Common myeloid progenitor, CD34-positive (primary cell): Measurements from ENCODE around the gene MGMT.

Experiments used
- CTCF ChIA-PET: fragments of 350-600 bp; sonication (Branson Sonifier 250); formaldehyde crosslinking; loops from one replicate; lab custom pipeline; 2021; ENCODE audit warnings: antibody characterized with exemption; lab: Charles Lee
- POLR2A ChIA-PET: fragments of 350-600 bp; sonication (Branson Sonifier 250); formaldehyde crosslinking; loops from one replicate; lab custom pipeline; 2021; ENCODE audit warnings: antibody characterized with exemption; lab: Charles Lee
- DNase-seq, 3 donors: peaks; one replicate each; pipeline versions ENCODE4 v3.0.0 to v3.0.0-alpha.2; 2013
- H3K27ac ChIP-seq, 2 experiments: 1 replicate in 1 of 2; 2 replicates in 1 of 2; pipeline ENCODE4 v1.7.0; 2013; ENCODE audit warnings: inconsistent platforms in 2 of 2, low read length in 2 of 2, mild to moderate bottlenecking in 2 of 2, low read depth in 1 of 2, moderate library complexity in 1 of 2; ENCODE audit not compliant: severe bottlenecking in 2 of 2, insufficient read depth in 1 of 2, poor library complexity in 1 of 2
- H3K27me3 ChIP-seq, 5 experiments: replicated peaks in 2 of 5; 1 replicate in 3 of 5; 2 replicates in 2 of 5; pipeline versions ENCODE4 v1.6.1 to v1.7.0; 2013; ENCODE audit warnings: low read length in 4 of 5, mild to moderate bottlenecking in 2 of 5, moderate library complexity in 2 of 5, inconsistent platforms in 1 of 5; ENCODE audit not compliant: insufficient read depth in 5 of 5, control insufficient read depth in 4 of 5
- H3K36me3 ChIP-seq, 4 experiments: 1 replicate in 2 of 4; 2 replicates in 2 of 4; pipeline versions ENCODE4 v1.6.1 to v1.7.0; 2013; ENCODE audit warnings: low read length in 3 of 4, control low read depth in 1 of 4, mild to moderate bottlenecking in 1 of 4; ENCODE audit not compliant: control insufficient read depth in 4 of 4, insufficient read depth in 4 of 4
- H3K4me1 ChIP-seq, 4 experiments: 1 replicate in 3 of 4; 2 replicates in 1 of 4; pipeline versions ENCODE4 v1.6.1 to v1.7.1; 2013; ENCODE audit warnings: low read length in 3 of 4, mild to moderate bottlenecking in 3 of 4, control low read depth in 1 of 4, inconsistent platforms in 1 of 4, moderate library complexity in 1 of 4; ENCODE audit not compliant: control insufficient read depth in 4 of 4, insufficient read depth in 4 of 4; ENCODE audit errors: control extremely low read depth in 1 of 4
- H3K4me3 ChIP-seq, 7 experiments: 1 replicate in 4 of 7; 2 replicates in 3 of 7; pipeline versions ENCODE4 v1.5.1 to v1.7.0; 2013; ENCODE audit warnings: mild to moderate bottlenecking in 7 of 7, low read length in 6 of 7, moderate library complexity in 6 of 7, inconsistent platforms in 2 of 7, low read depth in 2 of 7, control low read depth in 1 of 7; ENCODE audit not compliant: insufficient read depth in 4 of 7, control insufficient read depth in 1 of 7; ENCODE audit errors: extremely low read depth in 1 of 7
- H3K9me3 ChIP-seq, 5 experiments: 1 replicate in 4 of 5; 2 replicates in 1 of 5; pipeline versions ENCODE4 v1.6.1 to v1.7.1; 2013; ENCODE audit warnings: low read length in 4 of 5, mild to moderate bottlenecking in 2 of 5, inconsistent platforms in 1 of 5, low read depth in 1 of 5, moderate library complexity in 1 of 5; ENCODE audit not compliant: control insufficient read depth in 4 of 5, insufficient read depth in 2 of 5; ENCODE audit errors: control extremely low read depth in 1 of 5
- WGBS: methylation state at CpG from one replicate; pipeline ENCODE4 v1.1.5; 2013; ENCODE audit not compliant: insufficient coverage; 5-methylcytosine and 5-hydroxymethylcytosine counted together

Gene MGMT

DNA sequence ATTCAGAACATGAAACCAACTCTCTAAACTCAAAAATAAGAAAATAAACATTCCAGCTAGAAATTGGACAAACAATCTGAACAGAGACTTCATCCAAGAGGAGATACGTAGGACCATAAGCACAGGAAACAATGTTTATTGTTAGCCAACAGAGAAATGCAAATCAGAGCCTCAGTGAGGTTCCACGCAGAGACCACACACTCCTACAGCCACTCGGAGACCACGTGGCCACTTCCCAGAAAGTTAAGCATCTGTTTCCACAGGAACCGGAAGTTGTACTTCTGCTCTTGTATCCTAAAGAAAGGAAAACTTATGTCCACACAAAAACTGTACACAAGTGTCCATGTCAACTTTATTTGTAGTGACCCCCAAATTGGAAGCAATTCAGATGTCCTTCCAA is 214.8 kb downstream of the MGMT start:
- DNase-seq = no peak

DNA sequence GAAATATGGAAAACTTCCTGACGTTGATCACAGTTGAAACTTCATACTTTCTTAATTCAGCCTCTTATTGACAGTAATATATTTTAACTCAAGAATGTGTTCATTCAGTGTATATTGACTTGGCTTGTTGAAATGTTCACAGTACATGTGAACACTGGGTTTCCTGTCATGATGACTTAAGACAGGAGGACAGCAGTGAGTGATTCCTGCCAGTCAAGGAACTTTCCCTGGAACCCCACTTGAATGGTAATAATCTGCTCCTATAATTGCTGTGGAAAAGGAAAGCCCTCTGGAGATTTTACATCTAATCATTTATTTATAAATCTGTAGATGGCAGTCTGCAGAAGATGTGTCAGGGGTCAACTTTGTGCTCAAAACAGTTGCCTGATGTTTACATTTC is 216.5 kb downstream of the MGMT start:
- no peak for DNase-seq
- POLR2A ChIA-PET = no interaction called here
- WGBS = 80% methylated on average over 1 of the region's 1 CpG
- CTCF ChIA-PET = no interaction called here
- H3K4me3 ChIP-seq = no peak overlapping the region
- H3K27me3 ChIP-seq = no peaks in the 10 kb centered on the region
- H3K36me3 ChIP-seq = peaks cover 0 to 3% (median 0%) of the 10 kb centered on the region in 4 experiments
- H3K4me1 ChIP-seq = no peaks in the 10 kb centered on the region
- H3K9me3 ChIP-seq = peaks cover 0 to 6% (median 0%) of the 10 kb centered on the region in 5 experiments
- no peak overlapping the region for H3K27ac ChIP-seq

More for the DNA sequence above, 214.8 kb downstream of the MGMT start:
- ChIA-PET POLR2A (no interaction called here), CTCF (no interaction called here)
- Histone ChIP-seq H3K9me3 (peaks cover 0 to 6% (median 0%) of the 10 kb centered on the region in 5 experiments), H3K36me3 (peaks cover 0 to 3% (median 0%) of the 10 kb centered on the region in 4 experiments), H3K4me1 (no peaks in the 10 kb centered on the region), H3K4me3 (no peak overlapping the region), H3K27ac (no peak overlapping the region), H3K27me3 (no peaks in the 10 kb centered on the region)
- WGBS = 48% methylated on average over 5 of the region's 5 CpGs

DNA sequence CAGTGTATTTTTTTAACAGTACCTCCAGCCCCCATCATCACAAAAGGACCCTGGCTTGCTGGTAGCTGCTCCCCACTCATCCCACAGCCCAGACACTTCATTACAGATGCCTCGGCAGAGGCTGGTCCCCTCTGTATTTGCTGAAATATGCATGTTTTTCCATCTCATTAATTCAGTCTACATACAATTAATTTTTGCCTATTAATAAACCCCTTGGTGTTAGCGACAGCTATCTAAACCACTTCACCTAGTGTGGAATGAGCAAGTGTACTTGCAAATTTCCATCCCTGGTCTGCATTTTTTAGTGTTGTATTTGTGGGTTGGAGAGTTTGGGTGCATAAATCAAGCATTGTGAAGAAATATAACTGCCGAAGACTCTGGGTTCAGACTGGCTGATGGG is 216.9 kb downstream of the MGMT start:
- ChIA-PET POLR2A (no interaction called here), CTCF (no interaction called here)
- H3K9me3 ChIP-seq = peaks cover 0 to 6% (median 0%) of the 10 kb centered on the region in 5 experiments
- no peak for DNase-seq
- H3K27me3 ChIP-seq = no peaks in the 10 kb centered on the region
- no peaks in the 10 kb centered on the region for H3K4me1 ChIP-seq
- H3K4me3 ChIP-seq = no peak overlapping the region
- H3K27ac ChIP-seq = no peak overlapping the region
- 100% methylated on average over 1 of the region's 3 CpGs for WGBS
- peaks cover 0 to 3% (median 0%) of the 10 kb centered on the region in 4 experiments for H3K36me3 ChIP-seq

DNA sequence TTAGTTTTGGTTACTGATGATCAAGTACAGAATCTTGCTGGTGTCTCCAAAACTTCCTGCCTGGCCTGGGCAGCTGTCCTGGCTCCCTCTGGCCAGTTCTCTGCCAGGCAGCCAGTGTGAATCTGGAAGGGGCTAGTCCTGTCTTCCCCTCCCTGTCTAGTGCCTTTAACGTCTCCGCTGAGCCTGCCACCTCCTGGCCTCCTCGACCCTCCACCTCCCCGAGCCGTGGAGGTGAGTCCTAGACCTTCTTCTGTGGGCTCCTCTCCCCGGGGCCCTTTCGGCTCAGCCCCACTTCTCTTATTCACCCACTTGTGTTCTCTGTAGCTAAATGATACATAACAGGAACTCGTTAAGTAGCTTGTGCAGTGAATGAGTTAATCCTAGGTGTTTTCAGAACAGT is 218.2 kb downstream of the MGMT start:
- 95% methylated on average over 7 of the region's 8 CpGs for WGBS
- no peak for DNase-seq
- H3K36me3 ChIP-seq = peaks cover 0 to 3% (median 0%) of the 10 kb centered on the region in 4 experiments
- H3K27ac ChIP-seq = no peak overlapping the region
- H3K4me1 ChIP-seq = no peaks in the 10 kb centered on the region
- CTCF ChIA-PET = no interaction called here
- no peaks in the 10 kb centered on the region for H3K27me3 ChIP-seq
- POLR2A ChIA-PET = no interaction called here
- peaks cover 0 to 4% (median 0%) of the 10 kb centered on the region in 5 experiments for H3K9me3 ChIP-seq
- no peak overlapping the region for H3K4me3 ChIP-seq

DNA sequence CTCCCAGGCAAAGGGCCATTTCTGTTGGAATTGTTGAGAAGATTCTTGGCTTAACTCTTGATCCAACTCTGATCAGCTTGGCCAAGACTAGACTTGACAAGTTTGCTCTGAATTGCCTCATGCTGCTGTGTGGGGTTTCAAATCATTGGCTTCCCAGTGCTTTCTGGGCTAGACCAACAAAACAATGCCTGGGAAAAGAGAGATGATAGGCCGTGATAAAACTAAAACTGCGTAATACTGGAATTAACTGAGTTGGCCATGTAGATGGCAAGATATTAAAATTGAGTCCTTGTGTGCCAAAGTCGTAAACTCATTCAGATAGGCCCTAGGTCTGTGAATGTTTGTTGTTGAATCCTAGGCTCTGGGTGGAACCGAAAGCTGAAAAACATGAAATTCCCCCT is 222.6 kb downstream of the MGMT start:
- Histone ChIP-seq H3K27me3 (no peaks in the 10 kb centered on the region), H3K36me3 (no peaks in the 10 kb centered on the region), H3K27ac (no peak overlapping the region), H3K4me1 (no peaks in the 10 kb centered on the region), H3K4me3 (no peak overlapping the region), H3K9me3 (no peaks in the 10 kb centered on the region)
- ChIA-PET CTCF (no interaction called here), POLR2A (no interaction called here)
- WGBS = 97% methylated on average over 4 of the region's 4 CpGs
- no peak for DNase-seq

DNA sequence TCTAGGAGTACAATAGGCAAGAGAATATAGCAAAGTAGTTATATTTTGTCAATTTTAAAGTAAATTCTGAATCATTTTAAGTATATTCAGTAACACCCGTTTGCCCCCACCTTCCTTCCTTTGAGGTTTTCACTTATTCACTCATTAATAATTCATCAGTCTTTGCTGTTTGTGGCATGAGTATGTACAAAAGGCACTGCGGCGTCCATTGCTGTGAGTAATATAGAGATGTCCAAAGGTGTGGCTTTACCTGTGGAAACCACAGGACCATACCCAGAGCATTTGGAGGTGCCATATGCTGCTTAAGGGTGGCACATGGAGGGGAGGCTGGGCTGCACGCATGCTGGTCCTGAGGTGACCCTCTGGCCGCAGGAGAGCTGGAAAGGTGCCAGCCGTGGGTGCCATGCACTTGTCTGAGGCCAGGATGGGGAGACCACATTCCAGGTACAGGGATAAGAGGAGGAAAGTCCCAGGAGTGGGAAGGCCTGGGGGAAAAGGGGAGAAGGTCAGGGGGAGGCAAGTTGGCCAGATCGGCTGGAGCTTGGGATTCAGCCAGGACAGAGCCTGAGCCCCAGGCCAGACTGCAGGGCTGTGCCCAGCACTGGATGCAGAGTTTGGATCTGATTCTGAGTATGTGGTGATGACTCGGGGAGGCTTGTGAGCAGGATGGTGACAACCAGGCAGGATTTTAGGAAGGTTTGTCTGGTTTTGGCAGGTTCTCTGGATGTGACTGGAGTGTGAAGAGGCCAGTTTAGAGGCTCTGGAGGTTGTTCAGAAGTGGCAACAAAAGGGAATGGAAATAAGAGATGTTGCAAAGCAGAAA is 223.4 kb downstream of the MGMT start:
- Histone ChIP-seq H3K4me3 (no peak overlapping the region), H3K36me3 (no peaks in the 10 kb centered on the region), H3K4me1 (no peaks in the 10 kb centered on the region), H3K27ac (no peak overlapping the region), H3K9me3 (no peaks in the 10 kb centered on the region), H3K27me3 (no peaks in the 10 kb centered on the region)
- POLR2A ChIA-PET = no interaction called here
- CTCF ChIA-PET = no interaction called here
- no peak for DNase-seq
- WGBS = 99% methylated on average over 7 of the region's 8 CpGs

DNA sequence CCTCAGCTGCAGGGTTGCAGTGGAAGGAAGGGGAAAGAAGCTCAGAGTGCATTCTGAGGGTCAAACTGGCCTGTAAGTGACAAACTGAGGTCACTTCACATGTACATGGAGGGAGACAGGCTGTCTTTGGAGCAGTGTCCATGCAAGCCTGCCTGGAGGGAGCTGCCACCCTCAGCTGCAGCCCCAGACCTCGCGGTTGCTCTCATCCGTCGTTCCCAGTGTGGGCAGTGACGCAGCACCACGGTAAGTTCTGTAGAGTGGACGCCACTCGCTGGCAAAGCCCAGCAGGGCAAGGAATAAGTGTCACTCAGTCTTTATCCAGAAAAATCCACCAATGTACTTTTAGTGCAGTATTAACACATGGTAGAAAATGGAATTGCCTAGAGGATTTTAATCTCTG is 225.7 kb downstream of the MGMT start:
- H3K4me3 ChIP-seq = no peak overlapping the region
- no peaks in the 10 kb centered on the region for H3K27me3 ChIP-seq
- ChIA-PET CTCF (no interaction called here), POLR2A (no interaction called here)
- no peak overlapping the region for H3K27ac ChIP-seq
- no peaks in the 10 kb centered on the region for H3K9me3 ChIP-seq
- 97% methylated on average over 5 of the region's 8 CpGs for WGBS
- H3K4me1 ChIP-seq = no peaks in the 10 kb centered on the region
- no peak for DNase-seq
- H3K36me3 ChIP-seq = no peaks in the 10 kb centered on the region
